ENCODE results near the gene TMEM217. TPM values are rescaled to one million over a fixed set of nuclear protein-coding genes. Genes with fewer than 3 reads are reported as not detected.

The TMEM217 gene
- total RNA-seq, 1 donor from 2014 or later = not detected

- TF ChIP-seq CTCF (IDR thresholded peaks at IDR 0.05; ENCODE audit: partially characterized antibody, unreplicated experiment) = no peak
- H3K9me3 Mint-ChIP-seq (ENCODE audit: unreplicated experiment) = peaks cover 10% of the 10 kb centered on the region
- peaks cover 8% of the 10 kb centered on the region for H3K4me1 Mint-ChIP-seq (ENCODE audit: low read depth, unreplicated experiment)
- peak within 1 kb of the TSS; percentile 98 for H3K4me3 Mint-ChIP-seq (ENCODE audit: unreplicated experiment)
- DNase-seq = peak; percentile 100
- H3K27me3 Mint-ChIP-seq (ENCODE audit: unreplicated experiment) = peaks cover 10% of the 10 kb centered on the region
- H3K36me3 Mint-ChIP-seq (ENCODE audit: unreplicated experiment) = no peaks in the 10 kb centered on the region
- H3K27ac Mint-ChIP-seq (ENCODE audit: unreplicated experiment) = peak within 1 kb of the TSS; percentile 100
Observed at GRCh38 chr6:37169496-37170272, 88.3 kb downstream of the TMEM217 start, which contains the start of gene PIM1. Gene PIM1, plus strand, starts transcription at chr6:37170152. Its CDS starts 424 bp downstream, at chr6:37170576.

- no peak for TF ChIP-seq CTCF (IDR thresholded peaks at IDR 0.05; ENCODE audit: partially characterized antibody, unreplicated experiment)
- H3K36me3 Mint-ChIP-seq (ENCODE audit: unreplicated experiment) = no peaks in the 10 kb centered on the region
- peaks cover 10% of the 10 kb centered on the region for H3K27me3 Mint-ChIP-seq (ENCODE audit: unreplicated experiment)
- H3K4me1 Mint-ChIP-seq (ENCODE audit: low read depth, unreplicated experiment) = peaks cover 8% of the 10 kb centered on the region
- H3K27ac Mint-ChIP-seq (ENCODE audit: unreplicated experiment) = peak overlapping the region; percentile 100
- no peak for DNase-seq
- peak overlapping the region; percentile 98 for H3K4me3 Mint-ChIP-seq (ENCODE audit: unreplicated experiment)
- peaks cover 10% of the 10 kb centered on the region for H3K9me3 Mint-ChIP-seq (ENCODE audit: unreplicated experiment)
Observed at GRCh38 chr6:37168811-37169495, 89.0 kb downstream of the TMEM217 start.

DNA sequence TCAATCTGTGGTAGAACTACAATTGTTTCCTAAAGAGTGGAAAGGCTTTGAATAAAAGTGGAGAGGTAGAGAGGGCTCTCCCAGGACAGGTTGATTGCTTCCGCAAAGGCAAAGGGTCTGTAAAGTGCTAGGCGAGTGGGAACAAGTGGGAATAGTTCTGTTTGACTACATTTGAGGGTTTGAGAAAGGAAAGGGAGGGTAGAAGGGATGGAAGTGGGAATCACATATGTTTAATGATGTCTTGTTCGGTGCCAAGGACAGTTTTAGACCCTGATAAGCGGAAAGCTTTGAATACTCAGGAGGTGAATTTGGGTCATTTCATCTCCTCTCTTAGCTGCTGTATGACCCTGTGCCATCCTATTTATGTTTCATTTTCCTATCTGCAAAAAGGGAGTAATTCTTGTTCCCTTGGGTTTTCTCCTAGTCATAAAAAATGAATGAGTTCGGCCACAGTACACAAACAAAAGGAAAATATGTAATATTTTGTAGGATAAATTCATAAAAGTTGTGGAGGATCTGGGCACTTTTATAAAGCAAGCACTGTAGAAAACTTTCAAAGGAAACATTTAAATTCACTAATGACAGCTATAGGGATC, 89.7 kb downstream of the TMEM217 start:
- TF ChIP-seq CTCF (IDR thresholded peaks at IDR 0.05; ENCODE audit: partially characterized antibody, unreplicated experiment) = no peak
- Mint-ChIP-seq H3K36me3 (ENCODE audit: unreplicated experiment) (no peaks in the 10 kb centered on the region), H3K4me1 (ENCODE audit: low read depth, unreplicated experiment) (peaks cover 8% of the 10 kb centered on the region), H3K27me3 (ENCODE audit: unreplicated experiment) (peaks cover 10% of the 10 kb centered on the region), H3K9me3 (ENCODE audit: unreplicated experiment) (peaks cover 10% of the 10 kb centered on the region), H3K27ac (ENCODE audit: unreplicated experiment) (peak overlapping the region; percentile 100), H3K4me3 (ENCODE audit: unreplicated experiment) (peak overlapping the region; percentile 98)
- no peak for DNase-seq

DNA sequence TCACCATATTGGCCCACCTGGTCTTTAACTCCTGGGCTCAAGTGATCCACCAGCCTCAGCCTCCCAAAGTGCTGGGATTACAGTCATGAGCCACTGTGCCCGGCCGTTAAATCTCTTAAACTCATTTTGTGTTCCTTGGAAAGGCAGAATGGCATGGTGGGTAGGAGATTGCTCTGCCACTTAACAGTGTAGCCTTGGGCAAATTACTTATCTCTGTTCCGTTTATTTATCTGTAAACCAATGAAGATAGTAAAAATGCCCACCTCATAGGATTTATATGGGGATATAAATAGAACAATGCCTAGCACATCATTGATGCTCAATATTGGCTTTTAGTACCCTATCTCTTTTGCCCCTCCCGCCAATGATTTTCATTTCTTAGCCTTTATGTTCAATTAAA, 95.2 kb downstream of the TMEM217 start:
- H3K27me3 Mint-ChIP-seq (ENCODE audit: unreplicated experiment) = no peaks in the 10 kb centered on the region

More for the DNA sequence above, 95.2 kb downstream of the TMEM217 start:
- Mint-ChIP-seq H3K4me1 (ENCODE audit: low read depth, unreplicated experiment) (no peaks in the 10 kb centered on the region), H3K36me3 (ENCODE audit: unreplicated experiment) (no peaks in the 10 kb centered on the region), H3K27ac (ENCODE audit: unreplicated experiment) (no peak overlapping the region), H3K9me3 (ENCODE audit: unreplicated experiment) (no peaks in the 10 kb centered on the region), H3K4me3 (ENCODE audit: unreplicated experiment) (no peak overlapping the region)
- DNase-seq = no peak
- TF ChIP-seq CTCF (IDR thresholded peaks at IDR 0.05; ENCODE audit: partially characterized antibody, unreplicated experiment) = no peak

Other genes with a start within 250 kb of the TMEM217 start
- gene PIM1, start 88.0 kb downstream of the TMEM217 start, total RNA-seq (ENCODE audit: unreplicated experiment) = 22.7 TPM
- 10.2 TPM for gene TBC1D22B, start 372 bp downstream of the TMEM217 start, total RNA-seq (ENCODE audit: unreplicated experiment)
- gene RNF8, start 95.8 kb upstream of the TMEM217 start, total RNA-seq (ENCODE audit: unreplicated experiment) = 21.0 TPM
- gene CMTR1, start 175.1 kb upstream of the TMEM217 start, total RNA-seq (ENCODE audit: unreplicated experiment) = 61.6 TPM
- 58.4 TPM for gene CCDC167, start 241.7 kb upstream of the TMEM217 start, total RNA-seq (ENCODE audit: unreplicated experiment)

Measured in glutamatergic neuron (in vitro differentiated cells).